HL-60 (cell line): ENCODE results near the gene AP1M2.

Source experiments
- GABPA ChIP-seq: IDR thresholded peaks from 2 replicates; pipeline ENCODE4 v1.6.1; 2012; ENCODE audit warnings: low read depth
- TF ChIP-seq, protein P1 (sequence below): IDR thresholded peaks from one replicate; pipeline ENCODE4 v1.5.1; 2011; ENCODE audit warnings: low read length, control low read depth, inconsistent platforms; ENCODE audit not compliant: insufficient read depth
- TF ChIP-seq, protein P2 (sequence below): IDR thresholded peaks from 2 replicates; pipeline ENCODE4 v1.6.1; 2012; ENCODE audit warnings: low read depth; ENCODE audit not compliant: insufficient replicate concordance

DNA sequence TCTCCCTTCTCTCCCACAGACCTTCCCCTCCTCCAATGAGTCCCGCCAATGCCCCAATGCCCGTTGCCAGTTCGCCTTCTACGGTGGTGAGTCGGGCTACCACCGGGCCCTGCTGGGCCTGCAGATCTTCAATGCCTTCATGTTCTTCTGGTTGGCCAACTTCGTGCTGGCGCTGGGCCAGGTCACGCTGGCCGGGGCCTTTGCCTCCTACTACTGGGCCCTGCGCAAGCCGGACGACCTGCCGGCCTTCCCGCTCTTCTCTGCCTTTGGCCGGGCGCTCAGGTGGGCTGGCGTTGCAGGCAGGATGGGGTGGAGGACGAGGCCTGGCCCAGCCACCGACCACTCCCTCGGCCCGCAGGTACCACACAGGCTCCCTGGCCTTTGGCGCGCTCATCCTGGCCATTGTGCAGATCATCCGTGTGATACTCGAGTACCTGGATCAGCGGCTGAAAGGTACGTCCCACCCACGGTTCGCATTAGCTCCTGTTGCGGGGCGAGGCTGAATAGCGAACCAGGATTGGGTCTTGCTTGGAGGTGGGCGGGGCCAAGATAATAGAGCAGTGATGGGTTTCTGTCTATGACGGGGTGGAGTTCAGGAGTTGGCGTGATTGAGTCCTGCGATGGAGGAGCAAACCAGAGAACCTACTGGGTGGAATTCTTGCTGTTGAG is 49.3 kb upstream of the AP1M2 start:
- TF ChIP-seq, protein P1, sequence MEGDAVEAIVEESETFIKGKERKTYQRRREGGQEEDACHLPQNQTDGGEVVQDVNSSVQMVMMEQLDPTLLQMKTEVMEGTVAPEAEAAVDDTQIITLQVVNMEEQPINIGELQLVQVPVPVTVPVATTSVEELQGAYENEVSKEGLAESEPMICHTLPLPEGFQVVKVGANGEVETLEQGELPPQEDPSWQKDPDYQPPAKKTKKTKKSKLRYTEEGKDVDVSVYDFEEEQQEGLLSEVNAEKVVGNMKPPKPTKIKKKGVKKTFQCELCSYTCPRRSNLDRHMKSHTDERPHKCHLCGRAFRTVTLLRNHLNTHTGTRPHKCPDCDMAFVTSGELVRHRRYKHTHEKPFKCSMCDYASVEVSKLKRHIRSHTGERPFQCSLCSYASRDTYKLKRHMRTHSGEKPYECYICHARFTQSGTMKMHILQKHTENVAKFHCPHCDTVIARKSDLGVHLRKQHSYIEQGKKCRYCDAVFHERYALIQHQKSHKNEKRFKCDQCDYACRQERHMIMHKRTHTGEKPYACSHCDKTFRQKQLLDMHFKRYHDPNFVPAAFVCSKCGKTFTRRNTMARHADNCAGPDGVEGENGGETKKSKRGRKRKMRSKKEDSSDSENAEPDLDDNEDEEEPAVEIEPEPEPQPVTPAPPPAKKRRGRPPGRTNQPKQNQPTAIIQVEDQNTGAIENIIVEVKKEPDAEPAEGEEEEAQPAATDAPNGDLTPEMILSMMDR = no peak
- TF ChIP-seq, protein P2, sequence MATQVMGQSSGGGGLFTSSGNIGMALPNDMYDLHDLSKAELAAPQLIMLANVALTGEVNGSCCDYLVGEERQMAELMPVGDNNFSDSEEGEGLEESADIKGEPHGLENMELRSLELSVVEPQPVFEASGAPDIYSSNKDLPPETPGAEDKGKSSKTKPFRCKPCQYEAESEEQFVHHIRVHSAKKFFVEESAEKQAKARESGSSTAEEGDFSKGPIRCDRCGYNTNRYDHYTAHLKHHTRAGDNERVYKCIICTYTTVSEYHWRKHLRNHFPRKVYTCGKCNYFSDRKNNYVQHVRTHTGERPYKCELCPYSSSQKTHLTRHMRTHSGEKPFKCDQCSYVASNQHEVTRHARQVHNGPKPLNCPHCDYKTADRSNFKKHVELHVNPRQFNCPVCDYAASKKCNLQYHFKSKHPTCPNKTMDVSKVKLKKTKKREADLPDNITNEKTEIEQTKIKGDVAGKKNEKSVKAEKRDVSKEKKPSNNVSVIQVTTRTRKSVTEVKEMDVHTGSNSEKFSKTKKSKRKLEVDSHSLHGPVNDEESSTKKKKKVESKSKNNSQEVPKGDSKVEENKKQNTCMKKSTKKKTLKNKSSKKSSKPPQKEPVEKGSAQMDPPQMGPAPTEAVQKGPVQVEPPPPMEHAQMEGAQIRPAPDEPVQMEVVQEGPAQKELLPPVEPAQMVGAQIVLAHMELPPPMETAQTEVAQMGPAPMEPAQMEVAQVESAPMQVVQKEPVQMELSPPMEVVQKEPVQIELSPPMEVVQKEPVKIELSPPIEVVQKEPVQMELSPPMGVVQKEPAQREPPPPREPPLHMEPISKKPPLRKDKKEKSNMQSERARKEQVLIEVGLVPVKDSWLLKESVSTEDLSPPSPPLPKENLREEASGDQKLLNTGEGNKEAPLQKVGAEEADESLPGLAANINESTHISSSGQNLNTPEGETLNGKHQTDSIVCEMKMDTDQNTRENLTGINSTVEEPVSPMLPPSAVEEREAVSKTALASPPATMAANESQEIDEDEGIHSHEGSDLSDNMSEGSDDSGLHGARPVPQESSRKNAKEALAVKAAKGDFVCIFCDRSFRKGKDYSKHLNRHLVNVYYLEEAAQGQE = no peak
- TF ChIP-seq GABPA = no peak
